HG02840 (cell line): Measurements from ENCODE around the gene RNF111.
A peak's percentile ranks its signal among the peaks of the same experiment; 100 is the strongest.
"Not testable (repeated sequence)": the region's sequence is repeated elsewhere in the genome, so short reads cannot be mapped to it uniquely, and the experiment has no call there.

Experiments
- ATAC-seq: cut with Tn5 transposase; IDR thresholded peaks from one replicate; pipeline ENCODE4 v1.9.1; 2021; ENCODE audit warnings: mild to moderate bottlenecking, moderate library complexity, moderate number of reproducible peaks; ENCODE audit not compliant: unreplicated experiment, low FRiP score

The RNF111 gene

DNA sequence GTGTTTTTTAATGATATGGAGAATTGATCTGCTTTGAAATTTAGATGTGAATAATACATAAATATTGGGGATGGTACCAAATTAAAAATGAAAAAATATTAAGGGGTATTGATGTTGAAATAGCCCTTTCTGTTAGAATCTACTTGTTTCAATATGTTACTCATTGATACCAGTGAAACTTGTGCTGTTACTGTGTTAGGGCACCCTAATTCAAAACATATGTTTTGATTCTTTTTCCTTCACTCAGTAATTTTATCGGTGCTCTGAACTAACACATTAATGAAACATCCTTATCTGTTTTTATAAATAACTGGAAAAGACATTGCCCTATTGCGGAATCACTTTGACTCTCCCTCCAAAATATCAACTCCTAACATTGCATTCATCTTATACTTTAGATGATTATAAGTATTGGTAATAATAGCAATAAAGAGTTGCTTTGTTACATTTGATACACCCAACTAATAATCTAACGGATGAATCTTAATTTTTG lies 65.5 kb downstream of the RNF111 start:
- ATAC-seq, result no peak

DNA sequence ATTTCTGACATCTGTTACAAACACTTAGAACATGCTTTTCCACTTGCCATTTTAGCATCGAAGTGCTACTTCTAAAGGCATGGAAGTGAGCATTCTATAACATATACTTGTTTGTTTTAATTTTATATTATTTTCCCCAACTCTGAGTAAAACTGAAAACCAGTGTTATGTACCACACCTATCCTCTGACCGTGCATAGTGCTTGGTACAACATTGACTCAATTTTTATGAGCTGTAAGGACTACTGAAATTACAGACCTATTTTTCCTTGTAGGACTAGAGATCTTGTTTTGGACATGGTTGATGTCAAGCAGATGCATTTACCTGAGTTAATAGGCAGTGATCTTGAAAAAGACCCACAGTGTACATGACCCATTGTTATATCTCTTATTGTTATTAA lies 66.0 kb downstream of the RNF111 start:
- ATAC-seq, result no peak

DNA sequence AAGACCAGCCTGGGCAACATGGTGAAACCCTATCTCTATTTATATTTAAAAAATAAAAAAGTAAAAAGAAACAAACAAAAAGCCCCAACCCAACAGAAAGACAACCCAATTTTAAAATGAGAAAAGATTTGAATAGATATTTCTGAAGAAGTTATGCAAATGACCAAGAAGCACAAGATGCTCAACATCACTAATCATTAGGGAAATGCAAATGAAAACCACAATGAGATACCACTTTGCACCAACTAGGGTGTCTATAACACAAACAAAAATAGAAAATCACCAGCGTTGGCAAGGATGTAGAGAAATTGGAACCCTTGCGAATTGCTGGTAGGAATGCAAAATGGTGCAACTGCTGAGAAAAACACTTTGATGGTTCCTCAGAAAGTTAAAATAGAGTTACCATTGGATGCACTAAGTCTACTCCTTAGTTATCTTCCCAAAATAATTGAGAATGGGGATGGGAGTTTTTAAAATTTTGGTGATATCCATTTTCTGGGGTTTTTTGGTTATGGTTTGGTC lies 71.7 kb downstream of the RNF111 start:
- no peak for ATAC-seq

DNA sequence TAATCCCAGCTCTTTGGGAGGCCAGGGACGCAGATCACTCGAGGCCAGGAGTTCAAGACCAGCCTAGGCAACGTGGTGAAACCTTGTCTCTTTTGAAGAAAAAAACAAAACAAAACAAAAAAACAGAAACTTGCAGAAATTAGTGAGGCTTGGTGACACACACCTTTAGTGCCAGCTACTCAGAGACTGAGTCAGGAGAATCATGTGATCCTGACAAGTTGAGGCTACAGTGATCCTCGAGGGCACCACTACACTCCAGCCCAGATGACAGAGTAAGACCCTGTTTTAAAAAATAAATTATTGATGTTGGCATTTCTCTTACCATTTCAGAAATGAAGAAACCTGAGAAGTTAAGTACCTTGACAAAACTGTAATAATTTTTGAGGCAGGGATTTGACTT lies 72.9 kb downstream of the RNF111 start:
- ATAC-seq, result no peak

DNA sequence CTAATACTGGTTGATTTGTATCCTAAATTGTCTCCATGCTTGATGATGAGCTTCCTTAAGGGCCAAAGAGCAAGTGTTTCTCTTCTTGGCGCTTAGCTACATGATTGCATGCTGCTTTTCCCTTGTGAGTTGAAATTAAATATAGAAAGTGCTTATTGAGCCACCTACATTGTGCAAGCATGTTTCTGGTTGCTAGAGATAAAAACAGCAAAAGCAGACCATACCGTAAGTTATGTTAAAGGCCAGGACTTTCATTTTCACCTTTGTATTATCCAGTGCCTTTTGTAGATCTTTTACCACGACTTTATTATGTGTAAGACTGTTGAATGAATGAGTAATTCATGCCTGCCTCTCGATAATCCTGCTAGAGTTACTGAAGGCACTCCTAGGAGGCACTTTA lies 75.6 kb downstream of the RNF111 start:
- ATAC-seq, result no peak

DNA sequence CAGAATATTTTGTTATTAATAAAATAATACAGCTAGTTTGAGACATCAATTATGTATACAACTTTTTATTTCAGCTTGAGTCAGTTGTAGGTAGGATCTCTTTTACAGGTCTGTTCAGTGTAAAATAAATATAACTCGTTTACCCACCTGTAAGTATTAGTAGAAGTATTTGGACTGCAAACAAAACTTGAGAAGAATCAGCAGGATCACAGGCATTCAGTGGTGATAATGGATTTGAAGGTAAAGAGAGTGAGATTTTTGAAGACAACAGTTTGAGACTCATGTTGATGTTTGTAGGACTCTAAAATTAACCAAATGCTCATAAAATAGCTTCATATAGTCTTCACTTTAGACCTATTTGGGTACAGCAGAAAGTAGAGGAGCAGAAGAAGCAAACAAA lies 82.0 kb downstream of the RNF111 start:
- no peak for ATAC-seq

DNA sequence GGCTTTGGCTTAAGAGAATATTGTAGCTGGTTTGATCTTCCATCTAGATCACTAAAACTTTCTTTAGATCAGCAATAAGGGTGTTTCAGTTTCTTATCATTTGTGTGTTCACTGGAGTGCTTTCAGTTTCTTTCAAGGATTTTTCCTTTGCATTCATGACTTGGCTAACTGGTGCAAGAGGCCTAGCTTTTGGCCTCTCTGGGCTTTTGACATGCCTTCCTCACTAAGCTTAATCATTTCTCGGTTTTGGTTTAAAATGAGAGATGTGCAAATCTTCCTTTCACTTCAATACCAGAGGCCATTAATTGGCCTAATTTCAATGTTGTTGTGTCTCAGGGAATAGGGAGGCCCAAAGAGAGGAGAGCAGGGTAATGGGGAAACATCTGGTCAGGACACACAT lies 87.1 kb downstream of the RNF111 start:
- ATAC-seq, result no peak

DNA sequence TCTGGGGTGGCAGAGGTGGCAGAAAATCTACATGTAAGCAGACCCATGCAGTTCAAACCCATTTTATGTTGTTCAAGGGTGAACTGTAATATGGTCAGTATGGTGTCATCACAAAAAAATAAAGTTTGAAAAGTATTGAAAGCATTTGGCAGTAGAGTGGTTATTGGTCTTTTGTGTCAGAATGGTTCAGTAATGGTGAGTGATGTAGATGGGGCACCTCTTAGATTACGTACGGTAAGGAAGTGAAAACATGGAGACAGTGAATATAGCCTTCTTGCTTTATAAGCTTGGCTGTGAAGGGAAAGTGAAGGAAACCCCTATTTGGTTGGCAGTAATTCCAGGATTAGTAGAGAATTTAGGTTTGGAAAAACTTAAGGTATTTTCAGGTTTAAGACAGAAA lies 100.3 kb downstream of the RNF111 start:
- no peak for ATAC-seq

DNA sequence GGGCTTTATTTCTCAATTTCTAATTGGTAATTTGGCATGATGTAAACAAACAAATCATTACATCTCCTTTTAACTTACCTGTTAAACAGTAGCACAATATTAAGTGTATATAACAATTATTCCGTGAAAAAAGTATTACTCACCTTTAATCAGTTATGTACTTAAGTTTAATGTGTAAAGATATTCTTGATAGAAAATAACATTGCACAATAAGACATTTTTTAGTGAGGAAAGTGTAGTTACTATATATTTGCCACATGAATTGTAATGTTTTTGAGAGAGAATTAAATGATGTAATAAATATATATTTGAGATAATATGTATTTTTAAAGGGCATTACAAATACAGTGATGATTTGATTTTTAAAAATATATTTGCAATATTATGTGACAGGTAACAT lies 106.6 kb downstream of the RNF111 start:
- ATAC-seq, result no peak

DNA sequence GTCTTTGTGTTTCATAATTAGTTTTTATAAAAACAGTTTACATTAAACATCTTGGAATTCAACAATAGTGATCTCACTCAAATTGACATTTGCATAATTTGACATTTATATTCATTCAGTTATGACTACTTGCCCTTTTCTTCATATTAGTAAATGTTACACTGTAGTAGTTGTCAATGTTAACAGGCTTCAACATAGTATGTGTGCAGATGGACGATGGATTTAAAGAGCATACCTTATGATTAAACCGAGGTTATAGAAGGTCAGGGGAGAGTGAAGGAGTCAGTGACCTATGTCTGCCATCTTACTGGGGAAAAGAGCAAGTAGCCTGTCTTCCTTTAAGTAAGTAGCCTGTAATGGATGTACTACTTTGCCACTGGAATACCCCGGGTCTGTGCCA lies 109.0 kb downstream of the RNF111 start:
- no peak for ATAC-seq

DNA sequence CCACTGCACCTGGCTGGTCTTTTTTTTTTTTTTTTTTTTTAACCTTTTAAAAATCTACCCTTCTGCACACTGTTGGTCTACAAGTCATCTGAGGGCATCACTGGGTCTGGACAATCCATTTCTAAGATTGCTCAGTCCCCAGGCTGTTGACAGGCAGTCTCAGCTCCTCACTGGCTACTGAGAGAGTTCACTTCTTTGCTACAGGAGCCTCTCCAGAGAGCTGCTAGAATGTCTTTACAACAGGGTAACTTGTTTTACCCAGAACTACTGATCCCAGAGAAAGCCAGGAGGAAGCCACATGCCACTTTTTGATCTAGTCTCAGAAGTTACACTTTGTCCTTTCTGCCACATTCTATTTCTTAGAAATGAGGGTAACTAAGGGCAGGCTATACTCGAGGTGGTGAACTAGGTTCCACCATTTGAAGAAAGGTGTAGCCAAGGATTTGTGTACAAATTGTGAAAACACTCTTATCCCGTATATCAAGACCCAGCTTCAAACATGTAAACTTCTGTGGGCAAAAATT lies 111.8 kb downstream of the RNF111 start:
- ATAC-seq, result no peak

DNA sequence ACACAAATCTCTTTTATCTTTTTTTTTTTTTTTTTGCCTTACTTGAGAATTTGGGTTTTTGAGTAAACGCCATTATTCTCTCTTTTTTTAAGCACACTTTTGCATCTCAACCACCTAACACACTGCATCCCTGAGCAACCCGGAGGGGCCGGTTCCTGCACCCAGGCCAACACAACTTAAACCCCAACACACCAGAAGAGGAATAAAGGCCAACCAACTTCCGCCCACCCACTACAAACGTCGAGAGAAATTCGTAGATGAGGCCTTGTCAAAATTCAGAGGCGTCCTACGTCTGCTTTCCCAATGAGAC lies 117.1 kb downstream of the RNF111 start:
- ATAC-seq, result no peak

DNA sequence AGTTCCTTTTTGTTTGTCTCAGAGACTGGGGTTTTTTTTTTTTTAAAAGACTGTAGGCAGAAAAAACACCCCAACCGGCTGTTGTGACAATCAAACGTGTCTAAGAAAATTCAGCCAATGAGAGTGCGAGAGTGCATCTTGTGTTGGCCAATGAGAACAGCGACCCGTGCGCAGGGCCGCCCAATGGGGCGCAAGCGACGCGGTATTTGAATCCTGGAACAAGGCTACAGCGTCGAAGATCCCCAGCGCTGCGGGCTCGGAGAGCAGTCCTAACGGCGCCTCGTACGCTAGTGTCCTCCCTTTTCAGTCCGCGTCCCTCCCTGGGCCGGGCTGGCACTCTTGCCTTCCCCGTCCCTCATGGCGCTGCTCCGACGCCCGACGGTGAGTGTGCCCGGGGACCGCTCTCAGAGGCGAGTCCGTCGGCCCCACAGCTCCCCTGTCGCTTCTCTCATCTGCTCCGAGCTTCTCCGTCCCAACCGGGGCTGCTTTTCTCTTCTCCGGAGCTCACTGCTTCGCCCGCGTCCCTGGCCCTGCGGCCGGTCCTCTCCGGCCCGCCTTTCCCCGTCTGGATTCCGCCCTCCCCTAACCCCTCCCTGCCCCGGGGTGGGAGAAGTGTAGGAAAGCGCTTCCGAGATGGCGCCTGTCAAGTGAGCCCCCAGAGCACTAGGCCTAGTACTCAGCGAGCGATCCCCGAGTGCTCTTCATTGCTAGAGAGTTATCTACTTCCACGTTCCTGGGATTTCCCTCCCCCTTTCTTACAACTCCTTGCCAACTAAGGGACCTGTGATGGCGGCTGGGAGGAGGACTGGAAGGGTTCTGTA lies 117.7 kb downstream of the RNF111 start, which contains the start of gene CCNB2:
Gene CCNB2 (plus strand): TSS at position 235 of the 821 bp plus-strand sequence. CDS start 123 bp downstream, at position 358.
- peak; percentile 97 for ATAC-seq

DNA sequence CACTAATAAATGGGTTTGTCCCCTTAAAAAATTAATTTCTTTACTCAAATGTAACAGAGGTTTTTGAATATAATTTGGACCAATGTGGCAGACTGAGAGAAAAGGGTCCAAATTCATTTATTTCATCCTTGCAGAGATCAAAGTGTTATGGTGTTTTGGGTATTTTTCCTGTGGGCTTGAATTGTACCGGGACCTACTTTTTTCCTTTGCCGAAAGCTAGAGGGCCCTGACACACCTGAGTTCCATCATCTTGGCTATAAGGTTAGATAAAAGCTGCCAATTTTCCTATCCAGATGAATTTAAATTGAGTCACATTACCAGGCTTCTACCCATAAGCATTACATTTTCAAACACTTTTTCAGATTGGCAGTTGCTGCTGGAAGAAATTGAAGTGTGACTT lies 118.4 kb downstream of the RNF111 start:
- ATAC-seq, result no peak

DNA sequence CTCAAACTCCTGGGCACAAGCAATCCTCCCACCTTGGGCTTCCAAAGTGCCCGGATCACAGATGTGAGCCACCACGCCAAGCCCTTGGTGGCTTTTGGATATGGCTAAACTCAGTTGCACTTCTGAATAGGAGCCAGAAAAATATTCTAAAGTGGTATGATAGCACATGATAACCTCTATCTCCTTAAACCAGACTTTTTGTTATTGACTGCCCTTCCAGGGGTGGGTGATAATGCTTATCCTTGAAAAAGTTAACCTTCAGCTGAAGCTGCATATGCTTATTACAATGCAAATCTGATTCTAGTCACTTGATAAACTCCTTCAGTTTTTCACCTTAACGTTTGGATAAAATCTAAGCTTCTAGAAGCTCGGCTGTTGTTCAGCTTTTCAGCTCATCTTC lies 123.8 kb downstream of the RNF111 start:
- no peak for ATAC-seq

DNA sequence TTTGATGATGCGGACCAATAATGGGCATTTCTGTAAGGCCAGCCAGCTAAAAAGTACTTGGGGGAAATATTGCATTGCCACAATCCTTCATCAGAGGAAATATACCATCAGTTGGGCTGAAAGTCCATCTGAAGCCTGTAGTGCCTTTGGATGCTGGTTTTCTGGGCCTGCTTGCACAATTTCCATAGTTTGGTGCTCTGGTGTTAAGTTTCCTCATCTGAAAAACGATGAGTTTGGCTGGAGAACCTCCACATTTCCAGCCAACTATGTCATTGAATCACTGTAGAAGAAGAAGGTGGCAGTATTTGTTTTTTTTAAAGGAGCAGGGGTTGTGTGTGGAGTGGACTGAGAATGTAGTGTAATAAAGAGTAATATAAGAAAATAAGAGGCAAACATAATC lies 127.6 kb downstream of the RNF111 start:
- no peak for ATAC-seq

DNA sequence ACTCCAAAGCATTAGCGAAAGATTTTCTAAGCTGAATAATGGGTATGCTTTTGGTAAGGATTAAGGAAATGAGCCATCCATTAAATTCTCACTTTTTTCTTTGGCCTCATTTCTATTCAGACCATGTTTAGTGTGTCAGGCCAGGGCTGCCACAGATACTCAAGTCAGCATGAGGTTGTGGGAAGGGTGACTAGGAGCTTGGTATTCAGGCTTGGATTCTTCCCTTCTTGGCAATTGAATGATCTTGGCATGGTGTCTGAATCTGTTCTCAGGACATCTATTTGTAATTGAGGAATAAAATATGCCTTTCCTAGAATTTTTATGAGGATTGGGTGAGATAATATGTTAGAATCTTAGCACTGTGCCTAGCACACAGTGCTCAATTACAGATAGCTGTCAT lies 128.7 kb downstream of the RNF111 start:
- no peak for ATAC-seq

DNA sequence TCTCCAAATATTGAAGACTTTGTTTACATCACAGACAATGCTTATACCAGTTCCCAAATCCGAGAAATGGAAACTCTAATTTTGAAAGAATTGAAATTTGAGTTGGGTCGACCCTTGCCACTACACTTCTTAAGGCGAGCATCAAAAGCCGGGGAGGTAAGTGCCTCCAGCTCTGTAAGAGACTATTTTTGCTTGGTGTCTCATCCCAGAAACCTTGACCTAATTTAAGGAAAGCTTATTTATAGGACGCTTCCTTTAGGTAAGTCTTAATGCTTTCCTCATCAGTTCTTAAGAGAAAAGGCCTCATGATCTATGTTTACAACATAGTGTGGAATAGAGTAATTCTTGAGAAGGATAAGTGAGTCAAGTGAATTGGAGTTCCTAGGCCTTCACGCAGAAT lies 129.3 kb downstream of the RNF111 start:
- no peak for ATAC-seq

DNA sequence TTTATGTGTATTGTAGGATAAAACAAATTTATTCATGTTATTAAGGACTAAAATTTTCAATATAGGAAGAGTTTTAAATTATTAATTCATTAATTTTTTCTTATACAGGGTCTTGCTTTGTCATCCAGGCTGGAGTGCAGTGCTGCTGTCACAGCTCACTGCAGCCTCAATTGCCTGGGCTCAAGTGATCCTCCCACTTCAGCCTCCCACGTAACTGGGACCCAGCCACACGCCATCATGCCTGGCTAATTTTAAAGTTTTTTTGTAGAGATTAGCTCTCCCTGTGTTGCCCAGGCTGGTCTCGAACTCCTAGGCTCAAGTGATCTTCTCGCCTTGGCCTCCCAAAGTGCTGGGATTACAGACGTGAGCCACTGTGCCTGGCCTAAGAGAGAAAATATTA lies 132.2 kb downstream of the RNF111 start:
- no peak for ATAC-seq

DNA sequence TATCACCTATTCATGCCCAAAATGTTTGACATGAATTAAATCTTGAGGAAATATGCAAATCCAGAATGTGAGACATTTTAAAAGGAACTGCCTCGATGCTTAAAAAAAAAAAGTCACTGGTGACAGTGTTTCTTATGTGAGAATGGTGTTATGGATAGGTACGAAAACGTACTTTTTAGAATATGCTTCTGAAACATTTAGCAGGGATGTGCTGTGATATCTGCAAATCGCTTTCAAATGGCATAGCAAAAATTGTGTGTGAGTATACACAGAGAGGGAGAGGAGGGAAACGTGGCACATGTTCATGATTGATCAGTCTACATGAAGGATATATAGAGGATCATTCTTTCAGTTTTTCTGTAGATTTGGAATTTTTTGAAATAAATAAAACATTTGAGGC lies 133.5 kb downstream of the RNF111 start:
- no peak for ATAC-seq

DNA sequence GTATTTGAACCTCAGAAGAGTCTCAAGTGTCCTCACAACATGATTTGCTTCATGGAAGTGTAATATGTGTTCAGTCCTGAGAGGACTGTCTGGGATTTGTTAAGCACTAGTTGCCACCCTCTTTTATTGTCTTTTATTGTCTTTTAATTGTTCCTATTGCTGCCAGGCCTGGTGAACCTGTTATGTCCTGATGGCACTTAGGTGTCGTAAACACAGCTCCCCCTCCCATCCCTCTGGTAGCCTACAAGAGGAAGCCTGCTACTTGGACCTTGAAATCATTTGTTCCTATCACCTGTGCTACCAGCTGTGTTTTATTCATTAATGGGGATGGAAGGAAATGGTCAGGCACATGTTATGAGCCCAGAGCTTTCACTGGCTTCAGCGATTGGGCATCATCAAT lies 136.8 kb downstream of the RNF111 start:
- no peak for ATAC-seq

DNA sequence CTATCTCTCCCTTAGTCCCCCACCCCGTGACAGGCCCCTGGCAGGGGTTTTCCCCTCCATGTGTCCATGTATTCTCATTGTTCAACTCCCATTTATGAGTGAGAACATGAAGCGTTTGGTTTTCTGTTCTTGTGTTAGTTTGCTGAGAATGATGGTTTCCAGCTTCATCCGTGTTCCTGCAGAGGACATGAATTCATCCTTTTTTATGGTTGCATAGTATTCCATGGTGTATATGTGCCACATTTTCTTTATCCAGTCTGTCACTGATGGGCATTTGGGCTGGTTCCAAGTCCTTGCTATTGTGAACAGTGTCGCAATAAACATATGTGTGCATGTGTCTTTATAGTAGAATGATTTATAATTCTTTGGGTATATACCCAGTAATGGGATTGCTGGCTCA lies 138.2 kb downstream of the RNF111 start:
- not testable (repeated sequence) for ATAC-seq
